ENCODE results near the gene ARID4B. TPM values are rescaled to one million over a fixed set of nuclear protein-coding genes. Genes with fewer than 3 reads are reported as not detected.

The ARID4B gene, protein sequence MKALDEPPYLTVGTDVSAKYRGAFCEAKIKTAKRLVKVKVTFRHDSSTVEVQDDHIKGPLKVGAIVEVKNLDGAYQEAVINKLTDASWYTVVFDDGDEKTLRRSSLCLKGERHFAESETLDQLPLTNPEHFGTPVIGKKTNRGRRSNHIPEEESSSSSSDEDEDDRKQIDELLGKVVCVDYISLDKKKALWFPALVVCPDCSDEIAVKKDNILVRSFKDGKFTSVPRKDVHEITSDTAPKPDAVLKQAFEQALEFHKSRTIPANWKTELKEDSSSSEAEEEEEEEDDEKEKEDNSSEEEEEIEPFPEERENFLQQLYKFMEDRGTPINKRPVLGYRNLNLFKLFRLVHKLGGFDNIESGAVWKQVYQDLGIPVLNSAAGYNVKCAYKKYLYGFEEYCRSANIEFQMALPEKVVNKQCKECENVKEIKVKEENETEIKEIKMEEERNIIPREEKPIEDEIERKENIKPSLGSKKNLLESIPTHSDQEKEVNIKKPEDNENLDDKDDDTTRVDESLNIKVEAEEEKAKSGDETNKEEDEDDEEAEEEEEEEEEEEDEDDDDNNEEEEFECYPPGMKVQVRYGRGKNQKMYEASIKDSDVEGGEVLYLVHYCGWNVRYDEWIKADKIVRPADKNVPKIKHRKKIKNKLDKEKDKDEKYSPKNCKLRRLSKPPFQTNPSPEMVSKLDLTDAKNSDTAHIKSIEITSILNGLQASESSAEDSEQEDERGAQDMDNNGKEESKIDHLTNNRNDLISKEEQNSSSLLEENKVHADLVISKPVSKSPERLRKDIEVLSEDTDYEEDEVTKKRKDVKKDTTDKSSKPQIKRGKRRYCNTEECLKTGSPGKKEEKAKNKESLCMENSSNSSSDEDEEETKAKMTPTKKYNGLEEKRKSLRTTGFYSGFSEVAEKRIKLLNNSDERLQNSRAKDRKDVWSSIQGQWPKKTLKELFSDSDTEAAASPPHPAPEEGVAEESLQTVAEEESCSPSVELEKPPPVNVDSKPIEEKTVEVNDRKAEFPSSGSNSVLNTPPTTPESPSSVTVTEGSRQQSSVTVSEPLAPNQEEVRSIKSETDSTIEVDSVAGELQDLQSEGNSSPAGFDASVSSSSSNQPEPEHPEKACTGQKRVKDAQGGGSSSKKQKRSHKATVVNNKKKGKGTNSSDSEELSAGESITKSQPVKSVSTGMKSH (N-terminal part only)
- 5.8 and 6.4 TPM in 2 replicates for total RNA-seq

GRCh38 chr1:235327559-235328270 is at the start of gene ARID4B:
TSS of gene ARID4B (minus strand) at chr1:235328179. CDS start at chr1:235326919, 1,260 bp downstream.

DNA sequence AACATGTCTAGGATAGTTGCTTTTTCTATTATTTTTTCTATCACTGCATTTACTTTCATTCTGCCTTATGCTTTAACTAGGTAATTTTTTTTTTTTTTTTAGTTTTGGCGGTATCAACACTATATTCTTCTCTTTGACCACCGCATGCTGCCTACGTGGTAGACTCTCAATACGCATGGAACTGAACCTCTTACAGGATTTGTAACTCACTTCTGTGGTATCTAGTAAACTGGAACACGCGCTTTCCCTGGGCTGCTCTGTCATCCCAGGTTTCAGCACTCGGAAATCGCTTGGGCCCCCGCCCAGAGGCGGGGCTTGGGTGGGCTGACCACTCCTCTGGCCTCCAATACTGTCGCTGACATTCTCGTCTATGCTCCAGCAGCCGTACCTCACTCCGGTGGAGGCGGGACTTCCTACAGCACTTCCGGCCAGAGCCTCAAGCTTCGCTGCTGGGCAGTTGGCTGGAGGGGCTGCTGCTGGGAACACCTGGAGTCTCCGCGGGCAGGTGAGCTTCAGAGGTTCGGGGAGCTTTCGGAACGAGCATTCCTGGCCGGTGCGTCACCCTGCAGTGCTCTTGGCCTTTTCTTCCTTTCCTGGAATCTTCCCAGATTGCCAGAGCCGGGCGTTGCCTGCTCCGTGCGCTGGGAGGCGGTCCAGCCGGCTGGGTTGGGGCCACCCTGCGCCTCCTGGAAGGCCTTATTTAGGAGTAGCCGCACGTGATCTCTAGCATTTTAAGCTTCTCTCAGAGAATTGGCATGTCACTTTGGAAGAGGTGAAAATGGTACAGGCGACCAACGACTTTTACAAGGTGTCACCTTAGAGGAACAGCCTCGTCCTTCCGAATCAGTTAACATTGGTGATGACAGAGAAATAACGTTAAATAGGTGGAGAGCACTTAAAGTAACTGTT is 39.3 kb upstream of the ARID4B start, which contains the start of gene TBCE:
TBCE (plus strand) TSS at position 428 of the 909 bp plus-strand sequence. CDS start 12,623 bp downstream, outside the sequence.

GRCh38 chr1:235328271-235329138 is 526 bp upstream of the ARID4B start, which contains the start of gene GGPS1:
TSS of gene GGPS1 (plus strand) at chr1:235328570. CDS start at chr1:235335265, 6,695 bp downstream.

DNA sequence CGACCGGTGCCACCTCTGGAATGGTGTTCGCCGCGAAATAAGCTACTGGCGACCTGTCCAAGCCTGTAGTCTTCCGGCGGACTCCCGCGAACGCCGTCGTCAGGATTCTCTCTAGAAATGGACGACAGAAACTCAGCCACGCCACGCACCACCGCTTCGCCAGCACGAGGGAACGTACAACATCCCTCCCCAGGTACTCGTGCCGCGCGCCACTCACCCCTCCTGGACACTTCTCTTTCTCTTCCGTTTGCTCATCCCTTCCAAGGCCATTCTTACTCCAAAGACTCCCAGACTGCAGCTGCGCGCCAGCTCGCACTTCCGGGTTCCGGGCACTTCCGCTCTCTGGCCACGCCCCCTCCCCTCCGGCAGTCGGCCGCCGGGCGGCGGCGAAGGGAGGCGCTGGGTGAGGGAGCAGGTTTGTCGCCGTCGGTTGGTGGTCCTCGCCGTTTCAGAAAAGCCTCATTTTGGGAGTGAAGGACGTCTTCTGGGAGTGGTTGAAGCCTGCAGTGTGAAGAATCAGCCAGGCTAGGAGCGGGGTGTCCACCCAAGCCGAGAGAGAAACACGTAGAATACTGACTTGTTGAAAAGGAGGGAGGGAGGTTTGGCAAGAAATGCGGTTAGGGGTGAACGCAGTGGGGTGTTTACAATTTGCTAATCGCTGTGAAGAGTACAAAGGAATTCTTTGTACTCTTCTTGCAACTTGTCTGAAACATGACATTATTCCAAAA is 166.9 kb downstream of the ARID4B start, which contains the start of gene RBM34:
RBM34 (minus strand) TSS at position 294 of the 728 bp plus-strand sequence; CDS start at position 270, 24 bp downstream.

DNA sequence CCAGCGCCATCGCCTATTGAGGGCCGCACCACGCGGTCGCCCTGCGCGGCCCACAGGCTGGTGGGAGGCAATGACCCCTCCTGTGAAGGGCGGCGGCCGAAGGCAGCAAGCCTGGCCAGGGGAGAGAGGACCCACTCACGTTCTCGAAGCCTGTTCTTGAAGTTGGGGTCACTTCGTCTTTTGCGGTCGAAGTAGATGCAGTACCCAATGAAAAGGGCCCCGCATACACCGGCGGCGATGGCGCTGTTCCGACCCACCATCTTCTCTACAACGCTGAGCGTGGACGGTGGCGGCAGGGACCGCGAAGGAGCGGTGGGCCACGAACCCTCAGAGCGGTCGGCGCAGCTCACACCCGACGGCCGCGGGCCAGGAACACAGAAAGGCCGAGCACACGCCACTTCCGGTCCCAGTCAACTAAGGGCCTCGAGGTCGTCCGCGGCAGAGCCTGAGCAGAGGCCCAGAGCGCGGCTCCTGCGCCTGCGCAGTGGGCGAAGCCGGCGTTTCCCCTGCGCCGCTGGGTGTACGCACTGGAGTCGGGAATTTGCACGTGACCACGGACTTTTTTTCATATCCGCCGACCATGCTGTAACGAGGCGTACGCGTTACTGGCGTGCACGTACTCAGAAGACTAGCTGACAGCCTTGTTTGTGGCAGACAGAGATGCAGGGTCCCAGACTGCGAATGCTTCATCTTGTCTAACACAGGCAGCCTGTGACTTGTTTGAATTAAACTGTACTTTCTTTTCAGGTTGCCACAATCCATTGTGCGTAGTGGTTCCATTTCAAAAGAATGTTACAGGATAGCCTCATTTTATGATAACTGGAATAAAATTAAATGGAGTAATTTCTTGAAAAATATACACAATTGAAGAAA is 199.3 kb downstream of the ARID4B start, which contains the start of gene TOMM20:
TOMM20 (minus strand) TSS at position 382 of the 873 bp plus-strand sequence; CDS start at position 260, 122 bp downstream.

Other genes starting within 250 kb of the ARID4B start
- 93.5 and 102 TPM in 2 replicates for gene TOMM20, start 199.3 kb downstream of the ARID4B start, total RNA-seq
- gene RBM34, start 166.9 kb downstream of the ARID4B start, total RNA-seq, result 29.3 and 39.7 TPM in 2 replicates
- gene GGPS1, start 391 bp upstream of the ARID4B start, total RNA-seq, result 14.0 and 15.3 TPM in 2 replicates
- gene TBCE, start 39.2 kb upstream of the ARID4B start, total RNA-seq, result 29.1 and 30.3 TPM in 2 replicates
- 16.2 and 16.5 TPM in 2 replicates for gene B3GALNT2, start 176.3 kb upstream of the ARID4B start, total RNA-seq